Measurements from ENCODE around the gene SLC52A1. TPM values are rescaled to one million over a fixed set of nuclear protein-coding genes. Genes with fewer than 3 reads are reported as not detected.
"Not testable (repeated sequence)": the region's sequence is repeated elsewhere in the genome, so short reads cannot be mapped to it uniquely, and the experiment has no call there.

The SLC52A1 gene
- 1.5 TPM for polyA plus RNA-seq (2012; ENCODE audit: insufficient read depth, insufficient read length)

GRCh38 chr17:5035315-5035714 is at the start of gene SLC52A1:
TSS of gene SLC52A1 (minus strand) at chr17:5035426. CDS start at chr17:5034606, 820 bp downstream.
- no peak within 1 kb of the TSS for H3K4me3 ChIP-seq (ENCODE audit: low read length)
- DNase-seq (ENCODE audit: low read depth, low spot score), result no peak

DNA sequence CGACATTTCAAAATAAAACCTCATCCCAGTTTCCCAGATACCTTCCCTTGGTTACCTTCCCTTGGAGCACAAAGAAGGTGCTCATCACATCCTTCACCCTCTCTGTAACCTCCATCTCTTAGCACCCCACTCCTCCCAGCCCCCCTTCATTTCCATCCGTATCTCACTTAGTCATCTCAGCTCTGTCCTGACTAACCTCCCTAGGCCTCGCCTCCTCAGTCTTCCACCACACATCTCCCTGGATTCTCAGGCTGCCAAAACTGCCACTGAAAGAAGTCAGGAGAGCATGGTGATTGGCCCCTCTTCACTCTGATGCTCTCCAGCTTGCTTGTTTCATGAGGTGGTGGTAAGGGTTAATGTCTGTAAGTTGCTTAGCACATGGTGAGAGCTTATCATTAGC is 45.4 kb upstream of the SLC52A1 start:
- no peak overlapping the region for H3K4me3 ChIP-seq (ENCODE audit: low read length)
- DNase-seq (ENCODE audit: low read depth, low spot score), result no peak

DNA sequence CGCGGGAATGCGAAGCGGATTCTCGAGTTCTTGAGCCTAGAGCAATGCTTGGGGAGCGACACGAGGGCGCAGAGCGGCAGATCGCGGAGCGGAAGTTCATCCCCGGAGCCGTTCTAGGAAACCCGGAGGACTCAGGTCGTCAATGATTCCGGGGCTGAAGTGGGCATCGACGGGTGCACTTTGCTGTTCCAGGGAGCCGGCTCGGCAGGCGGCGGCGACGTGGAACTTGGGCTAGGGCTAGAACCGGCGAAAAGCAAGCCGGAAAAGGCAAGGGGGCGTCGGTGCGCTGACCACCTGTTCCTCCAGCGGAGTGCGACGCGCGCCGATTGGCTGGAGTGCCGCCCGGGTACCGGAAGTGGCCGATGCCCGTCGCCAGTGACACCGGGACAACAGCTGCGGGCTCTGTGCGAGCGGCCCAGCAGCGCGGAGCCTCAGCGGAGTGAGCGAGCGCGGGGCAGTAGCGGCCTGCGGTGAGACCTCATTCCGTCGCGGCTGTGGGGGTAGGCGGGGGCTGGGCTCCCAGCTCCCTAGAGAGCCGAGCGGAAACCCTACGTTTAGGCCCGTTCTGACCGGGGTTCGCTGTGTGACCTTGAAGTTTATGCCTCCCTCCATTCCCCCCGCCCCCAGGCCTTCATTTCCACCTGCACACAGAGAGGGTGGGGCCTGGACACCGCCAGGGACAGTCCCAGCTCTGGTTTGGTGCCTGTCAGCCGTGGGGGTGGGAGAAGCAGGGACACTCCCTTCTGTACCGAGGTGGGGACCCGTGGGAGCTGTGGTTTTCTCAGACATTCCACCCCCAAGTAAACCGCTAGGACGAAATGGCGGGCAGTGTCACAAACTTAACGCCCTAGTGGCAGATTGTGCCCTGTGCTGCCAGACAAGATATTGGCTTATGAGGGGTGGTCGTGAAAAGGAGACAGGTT is 43.1 kb upstream of the SLC52A1 start, which contains the start of gene ZFP3:
ZFP3 (plus strand) TSS at position 362 of the 923 bp plus-strand sequence. CDS start 13,038 bp downstream, outside the sequence.
- DNase-seq (ENCODE audit: low read depth, low spot score), result peak; percentile 26

GRCh38 chr17:5077781-5078105 is 42.5 kb upstream of the SLC52A1 start:
- no peak overlapping the region for H3K4me3 ChIP-seq (ENCODE audit: low read length)
- DNase-seq (ENCODE audit: low read depth, low spot score), result no peak

More for the DNA sequence above, 43.1 kb upstream of the SLC52A1 start, which contains the start of gene ZFP3:
- H3K4me3 ChIP-seq (ENCODE audit: low read length), result peak within 1 kb of the TSS; percentile 58

DNA sequence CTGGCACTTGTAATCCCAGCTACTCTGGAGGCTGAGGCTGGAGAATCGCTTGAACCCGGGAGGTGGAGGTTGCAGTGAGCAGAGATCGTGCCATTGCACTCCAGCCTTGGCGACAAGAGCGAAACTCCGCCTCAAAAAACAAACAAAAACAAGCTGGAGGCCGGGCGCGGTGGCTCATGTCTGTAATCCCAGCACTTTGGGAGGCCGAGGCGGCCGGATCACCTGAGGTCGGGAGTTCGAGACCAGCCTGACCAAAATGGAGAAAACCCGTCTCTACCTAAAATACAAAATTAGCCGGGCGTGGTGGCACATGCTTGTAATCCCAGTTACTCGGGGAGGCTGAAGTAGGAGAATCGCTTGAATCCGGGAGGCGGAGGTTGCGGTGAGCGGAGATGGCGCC is 42.0 kb upstream of the SLC52A1 start:
- H3K4me3 ChIP-seq (ENCODE audit: low read length); DNase-seq (ENCODE audit: low read depth, low spot score): not testable (repeated sequence)

DNA sequence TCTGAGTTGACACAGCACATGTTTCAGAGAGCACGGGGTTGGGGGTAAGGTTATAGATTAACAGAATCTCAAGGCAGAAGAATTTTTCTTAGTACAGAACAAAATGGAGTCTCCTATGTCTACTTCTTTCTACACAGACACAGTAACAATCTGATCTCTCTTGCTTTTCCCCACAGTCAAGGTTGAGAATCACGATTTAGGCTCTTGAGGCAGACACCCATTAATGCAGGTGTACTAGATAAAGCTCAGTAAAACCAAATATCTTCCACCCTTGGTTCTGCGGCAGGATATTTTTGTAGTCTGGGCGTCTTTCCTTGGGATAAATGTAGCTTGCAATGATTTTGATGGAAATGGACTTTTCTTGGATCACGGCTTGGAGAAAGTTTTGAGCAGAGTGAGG is 40.2 kb upstream of the SLC52A1 start:
- not testable (repeated sequence) for H3K4me3 ChIP-seq (ENCODE audit: low read length); DNase-seq (ENCODE audit: low read depth, low spot score)

DNA sequence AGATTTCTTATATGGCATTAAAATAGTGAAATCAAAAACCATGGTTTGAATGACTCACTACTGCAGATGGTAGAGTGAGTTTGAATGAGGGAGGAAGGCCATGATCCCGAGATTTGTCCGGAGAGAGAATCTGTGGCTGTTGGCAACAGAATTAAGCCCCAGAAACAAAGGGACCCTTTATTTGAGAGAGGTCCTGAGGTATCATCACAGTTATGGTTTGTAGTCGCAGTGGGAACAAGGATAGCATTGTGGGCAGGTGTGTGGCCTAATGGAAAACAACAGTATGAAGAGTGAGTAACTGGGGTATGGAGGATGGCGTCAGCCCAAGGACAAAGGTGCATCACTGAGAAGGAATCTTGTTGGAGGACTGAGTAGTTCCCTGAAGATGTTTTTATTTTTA is 34.5 kb upstream of the SLC52A1 start:
- no peak for DNase-seq (ENCODE audit: low read depth, low spot score)
- H3K4me3 ChIP-seq (ENCODE audit: low read length), result no peak overlapping the region

GRCh38 chr17:5068236-5068635 is 33.0 kb upstream of the SLC52A1 start:
- no peak overlapping the region for H3K4me3 ChIP-seq (ENCODE audit: low read length)
- DNase-seq (ENCODE audit: low read depth, low spot score), result no peak

DNA sequence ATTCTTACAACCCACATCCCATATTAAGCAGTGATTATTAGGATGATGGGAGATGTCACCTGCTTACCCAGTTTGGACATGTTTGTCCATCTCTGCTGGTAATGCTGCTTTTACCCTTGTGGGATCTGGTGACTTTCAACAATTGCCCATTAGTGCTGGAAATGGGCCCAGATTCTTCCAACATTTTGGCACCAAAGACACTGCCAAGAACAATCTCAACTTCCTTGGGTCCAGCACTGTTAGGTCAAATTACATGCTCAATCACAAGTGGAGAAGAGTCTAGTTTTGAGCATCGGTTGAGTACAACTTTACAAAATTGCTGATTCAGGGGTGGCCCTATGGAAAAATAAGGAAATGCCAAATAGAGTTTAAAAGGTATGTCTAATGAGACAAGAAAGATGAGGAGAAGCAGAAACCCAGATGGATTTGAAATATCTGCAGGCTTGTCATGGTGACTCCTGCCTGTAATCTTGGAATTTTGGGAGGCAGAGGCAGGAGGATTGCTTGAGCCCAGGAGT is 30.1 kb upstream of the SLC52A1 start:
- DNase-seq (ENCODE audit: low read depth, low spot score), result no peak
- H3K4me3 ChIP-seq (ENCODE audit: low read length), result no peak overlapping the region

GRCh38 chr17:5055543-5055942 is 20.3 kb upstream of the SLC52A1 start:
- DNase-seq (ENCODE audit: low read depth, low spot score), result no peak
- H3K4me3 ChIP-seq (ENCODE audit: low read length), result no peak overlapping the region

DNA sequence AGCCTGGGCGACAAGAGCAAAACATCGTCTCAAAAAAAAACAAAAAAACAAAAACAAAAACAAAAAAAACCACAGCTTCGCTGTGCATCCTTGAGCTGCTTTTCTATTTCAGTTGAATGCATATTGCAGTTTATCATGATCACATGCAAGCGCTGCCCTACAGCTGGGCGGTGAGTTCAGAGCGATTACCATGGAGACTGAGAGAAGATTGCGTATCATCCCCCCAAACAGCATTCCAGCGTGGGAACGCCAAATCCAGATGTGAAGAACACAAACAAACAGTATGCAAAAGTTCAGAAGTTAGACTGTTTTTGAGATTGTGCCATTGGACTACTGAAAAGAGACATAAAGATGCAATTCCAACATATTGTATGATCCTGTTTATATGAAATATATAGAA is 15.1 kb upstream of the SLC52A1 start:
- H3K4me3 ChIP-seq (ENCODE audit: low read length), result no peak overlapping the region
- DNase-seq (ENCODE audit: low read depth, low spot score), result no peak

DNA sequence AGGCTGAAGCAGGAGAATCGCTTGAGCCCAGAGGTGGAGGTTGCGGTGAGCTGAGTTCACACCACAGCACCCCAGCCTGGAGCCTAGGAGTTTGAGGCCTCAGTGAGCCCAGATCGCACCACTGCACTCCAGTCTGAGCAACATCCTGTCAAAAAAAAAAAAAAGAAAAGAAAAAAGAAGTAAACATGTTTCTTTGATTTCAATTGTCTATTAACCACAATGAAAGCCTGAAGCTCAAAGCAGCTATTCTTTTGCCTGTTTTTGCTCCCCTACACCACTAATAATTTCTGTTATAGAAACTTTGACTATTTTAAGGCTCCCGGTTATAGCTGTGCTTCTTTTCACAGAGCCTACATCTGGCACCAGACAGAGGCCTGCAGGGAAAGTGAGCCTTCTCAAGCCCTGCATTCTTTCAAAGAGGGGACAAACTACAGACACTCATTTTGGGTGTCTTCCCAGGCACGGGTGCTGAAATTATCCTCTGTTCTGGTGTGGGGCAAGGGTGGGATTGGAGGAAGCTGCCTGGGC is 14.2 kb upstream of the SLC52A1 start:
- H3K4me3 ChIP-seq (ENCODE audit: low read length), result no peak overlapping the region
- peak; percentile 35 for DNase-seq (ENCODE audit: low read depth, low spot score)

GRCh38 chr17:5047446-5047845 is 12.2 kb upstream of the SLC52A1 start:
- no peak for DNase-seq (ENCODE audit: low read depth, low spot score)
- H3K4me3 ChIP-seq (ENCODE audit: low read length), result no peak overlapping the region

DNA sequence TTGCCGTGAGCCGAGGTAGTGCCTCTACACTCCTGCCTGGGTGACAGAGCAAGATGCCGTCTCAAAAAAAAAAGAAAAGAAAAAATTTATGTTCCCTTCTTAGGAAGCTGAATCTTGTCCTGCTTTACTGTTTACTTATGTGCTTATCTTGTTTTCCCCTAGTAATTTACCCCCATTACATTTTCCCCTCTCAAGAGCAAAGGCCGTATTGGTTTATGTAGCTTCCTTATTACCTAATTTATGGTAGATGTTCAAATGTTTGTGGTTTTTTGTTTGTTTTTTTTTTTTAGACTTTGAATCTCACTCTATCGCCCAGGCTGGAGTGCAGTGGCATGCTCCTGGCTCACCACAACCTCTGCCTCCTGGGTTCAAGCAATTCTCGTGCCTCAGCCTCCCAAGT is 10.3 kb upstream of the SLC52A1 start:
- no peak overlapping the region for H3K4me3 ChIP-seq (ENCODE audit: low read length)
- DNase-seq (ENCODE audit: low read depth, low spot score), result peak; percentile 42

GRCh38 chr17:5044630-5045029 is 9.4 kb upstream of the SLC52A1 start:
- no peak overlapping the region for H3K4me3 ChIP-seq (ENCODE audit: low read length)
- DNase-seq (ENCODE audit: low read depth, low spot score), result no peak

GRCh38 chr17:5043524-5043923 is 8.3 kb upstream of the SLC52A1 start:
- no peak for DNase-seq (ENCODE audit: low read depth, low spot score)
- H3K4me3 ChIP-seq (ENCODE audit: low read length), result no peak overlapping the region

GRCh38 chr17:5042157-5043022 is 7.2 kb upstream of the SLC52A1 start:
- peak; percentile 83 for DNase-seq (ENCODE audit: low read depth, low spot score)
- peak overlapping the region; percentile 52 for H3K4me3 ChIP-seq (ENCODE audit: low read length)

- no peak for DNase-seq (ENCODE audit: low read depth, low spot score)
- no peak overlapping the region for H3K4me3 ChIP-seq (ENCODE audit: low read length)
Measured at GRCh38 chr17:5034651-5035050, 575 bp downstream of the SLC52A1 start.

- DNase-seq (ENCODE audit: low read depth, low spot score), result no peak
- no peak overlapping the region for H3K4me3 ChIP-seq (ENCODE audit: low read length)
Measured at GRCh38 chr17:5034063-5034462, 1.2 kb downstream of the SLC52A1 start.

Data from Jurkat, Clone E6-1 (cell line).